Esophagus squamous epithelium (tissue), 4 donors: ENCODE results near the gene INPP5E.
"Not testable (repeated sequence)": the region's sequence is repeated elsewhere in the genome, so short reads cannot be mapped to it uniquely, and the experiment has no call there.

Experiments
- POLR2A ChIP-seq, 4 donors: fragments of 450-650 bp; IDR thresholded peaks; one replicate each; pipeline ENCODE4 v1.6.1; 2017; ENCODE audit warnings: antibody characterized with exemption in 4 of 4, mild to moderate bottlenecking in 4 of 4, moderate library complexity in 3 of 4
- TF ChIP-seq, protein P1 (sequence below), 6 experiments: fragments of 450-650 bp in 4 of 6; fragments of 200-600 bp in 2 of 6; sonication (generic) in 2 of 6; IDR thresholded peaks; one replicate each; pipeline ENCODE4 v1.5.1; 2016 to 2019; ENCODE audit warnings: antibody characterized with exemption in 6 of 6, mild to moderate bottlenecking in 4 of 6, moderate library complexity in 4 of 6

DNA sequence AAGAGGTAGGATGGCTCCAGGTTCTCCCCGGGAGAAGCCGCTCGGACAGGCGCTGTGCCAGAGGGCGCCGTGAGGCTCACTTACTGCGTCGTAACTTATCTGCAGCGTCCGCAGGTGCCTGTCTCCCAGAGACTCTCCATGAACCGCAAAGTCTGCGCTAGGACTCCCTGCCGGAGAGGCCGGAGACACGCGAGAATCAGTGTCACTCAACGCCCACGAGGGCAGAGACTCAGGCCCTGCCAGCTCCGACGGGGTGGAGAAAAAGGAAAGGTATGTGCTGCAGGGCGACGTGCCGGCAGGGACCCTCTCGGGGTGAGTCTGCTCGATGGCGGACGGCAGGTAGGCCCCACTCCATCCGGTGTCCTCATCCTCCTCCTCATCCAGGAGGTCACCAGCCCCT is 32.6 kb downstream of the INPP5E start:
- TF ChIP-seq, protein P1, sequence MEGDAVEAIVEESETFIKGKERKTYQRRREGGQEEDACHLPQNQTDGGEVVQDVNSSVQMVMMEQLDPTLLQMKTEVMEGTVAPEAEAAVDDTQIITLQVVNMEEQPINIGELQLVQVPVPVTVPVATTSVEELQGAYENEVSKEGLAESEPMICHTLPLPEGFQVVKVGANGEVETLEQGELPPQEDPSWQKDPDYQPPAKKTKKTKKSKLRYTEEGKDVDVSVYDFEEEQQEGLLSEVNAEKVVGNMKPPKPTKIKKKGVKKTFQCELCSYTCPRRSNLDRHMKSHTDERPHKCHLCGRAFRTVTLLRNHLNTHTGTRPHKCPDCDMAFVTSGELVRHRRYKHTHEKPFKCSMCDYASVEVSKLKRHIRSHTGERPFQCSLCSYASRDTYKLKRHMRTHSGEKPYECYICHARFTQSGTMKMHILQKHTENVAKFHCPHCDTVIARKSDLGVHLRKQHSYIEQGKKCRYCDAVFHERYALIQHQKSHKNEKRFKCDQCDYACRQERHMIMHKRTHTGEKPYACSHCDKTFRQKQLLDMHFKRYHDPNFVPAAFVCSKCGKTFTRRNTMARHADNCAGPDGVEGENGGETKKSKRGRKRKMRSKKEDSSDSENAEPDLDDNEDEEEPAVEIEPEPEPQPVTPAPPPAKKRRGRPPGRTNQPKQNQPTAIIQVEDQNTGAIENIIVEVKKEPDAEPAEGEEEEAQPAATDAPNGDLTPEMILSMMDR (IDR thresholded peaks at IDR 0.05) = not testable (repeated sequence)
- not testable (repeated sequence) for TF ChIP-seq POLR2A (IDR thresholded peaks at IDR 0.05)
